HCT116 (cell line): Measurements from ENCODE around the gene TMEM44.

ENCODE experiments used
- ATF3 ChIP-seq: IDR thresholded peaks from 2 replicates; pipeline ENCODE4 v1.6.1; 2012
- CTCF ChIP-seq, 3 experiments: fragments of 200-600 bp in 1 of 3; sonication (generic) in 1 of 3; IDR thresholded peaks in 2 of 3; conservative IDR thresholded peaks in 1 of 3; 2 replicates each; pipeline ENCODE4 v1.5.1; 2012 to 2017; ENCODE audit warnings: low read depth in 2 of 3, low read length in 2 of 3, antibody characterized with exemption in 1 of 3, borderline replicate concordance in 1 of 3, control low read depth in 1 of 3, mild to moderate bottlenecking in 1 of 3, mixed read lengths in 1 of 3, mixed run types in 1 of 3, moderate library complexity in 1 of 3; ENCODE audit not compliant: insufficient read depth in 1 of 3
- EGR1 ChIP-seq: IDR thresholded peaks from 2 replicates; pipeline ENCODE4 v1.6.1; 2012; ENCODE audit warnings: low read depth
- EZH2phosphoT487 ChIP-seq: fragments of 200-600 bp; IDR thresholded peaks from 2 replicates; pipeline ENCODE4 v1.6.1; 2018; ENCODE audit warnings: antibody characterized with exemption, borderline replicate concordance
- POLR2AphosphoS5 ChIP-seq: IDR thresholded peaks from 2 replicates; pipeline ENCODE4 v1.6.1; 2011; ENCODE audit warnings: mild to moderate bottlenecking, low read depth, low read length, moderate library complexity
- RAD21 ChIP-seq: IDR thresholded peaks from 2 replicates; pipeline ENCODE4 v1.6.1; 2012; ENCODE audit warnings: low read depth, mild to moderate bottlenecking
- REST ChIP-seq: IDR thresholded peaks from 2 replicates; pipeline ENCODE4 v1.6.1; 2012; ENCODE audit warnings: low read depth
- SRF ChIP-seq: IDR thresholded peaks from 2 replicates; pipeline ENCODE4 v1.6.1; 2012; ENCODE audit warnings: low read depth
- YY1 ChIP-seq: IDR thresholded peaks from 2 replicates; pipeline ENCODE4 v1.6.1; 2011; ENCODE audit warnings: low read length, low read depth, moderate library complexity, mild to moderate bottlenecking; ENCODE audit not compliant: insufficient replicate concordance; ENCODE audit errors: extremely low read depth

GRCh38 chr3:194632809-194633348 lies 340 bp downstream of the TMEM44 start:
- TF ChIP-seq CTCF (IDR thresholded peaks at IDR 0.05 in 2 of 3, conservative IDR thresholded peaks at IDR 0.05 in 1 of 3; ENCODE audit: borderline replicate concordance in 1 of 3, insufficient read depth in 1 of 3, low read depth in 2 of 3, low read length in 2 of 3) (no peak), POLR2AphosphoS5 (no peak), YY1 (no peak), ATF3 (no peak), REST (no peak), EGR1 (peak; percentile 75), SRF (no peak), EZH2phosphoT487 (no peak), RAD21 (no peak)
